ENCODE results near the gene ARHGAP4.

DNA sequence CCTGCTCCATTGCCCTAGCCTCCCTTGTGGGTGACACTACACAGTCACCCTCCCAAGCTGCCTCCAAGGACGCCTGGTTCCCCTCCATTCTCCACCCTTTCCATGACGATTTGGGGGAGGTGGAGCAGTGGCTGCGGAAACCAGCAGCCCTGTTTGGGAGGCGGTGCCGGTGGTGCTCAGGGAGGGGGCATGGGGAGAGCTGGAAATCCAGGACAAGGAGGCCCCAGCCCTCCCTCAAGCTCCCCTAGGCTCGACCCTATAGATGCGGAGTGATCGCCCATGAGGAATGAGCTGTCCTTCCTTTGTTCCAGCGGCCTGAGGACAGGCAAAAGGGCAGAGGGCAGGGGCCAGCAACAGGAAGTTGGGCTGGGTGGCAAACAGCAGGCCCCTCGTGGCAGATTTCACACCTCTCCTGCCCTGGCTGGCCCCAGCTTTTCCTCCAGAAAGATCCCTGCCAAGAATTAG, 22.0 kb upstream of the ARHGAP4 start:
- TF ChIP-seq, protein P1, sequence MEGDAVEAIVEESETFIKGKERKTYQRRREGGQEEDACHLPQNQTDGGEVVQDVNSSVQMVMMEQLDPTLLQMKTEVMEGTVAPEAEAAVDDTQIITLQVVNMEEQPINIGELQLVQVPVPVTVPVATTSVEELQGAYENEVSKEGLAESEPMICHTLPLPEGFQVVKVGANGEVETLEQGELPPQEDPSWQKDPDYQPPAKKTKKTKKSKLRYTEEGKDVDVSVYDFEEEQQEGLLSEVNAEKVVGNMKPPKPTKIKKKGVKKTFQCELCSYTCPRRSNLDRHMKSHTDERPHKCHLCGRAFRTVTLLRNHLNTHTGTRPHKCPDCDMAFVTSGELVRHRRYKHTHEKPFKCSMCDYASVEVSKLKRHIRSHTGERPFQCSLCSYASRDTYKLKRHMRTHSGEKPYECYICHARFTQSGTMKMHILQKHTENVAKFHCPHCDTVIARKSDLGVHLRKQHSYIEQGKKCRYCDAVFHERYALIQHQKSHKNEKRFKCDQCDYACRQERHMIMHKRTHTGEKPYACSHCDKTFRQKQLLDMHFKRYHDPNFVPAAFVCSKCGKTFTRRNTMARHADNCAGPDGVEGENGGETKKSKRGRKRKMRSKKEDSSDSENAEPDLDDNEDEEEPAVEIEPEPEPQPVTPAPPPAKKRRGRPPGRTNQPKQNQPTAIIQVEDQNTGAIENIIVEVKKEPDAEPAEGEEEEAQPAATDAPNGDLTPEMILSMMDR (IDR thresholded peaks at IDR 0.05): no peak
- TF ChIP-seq ZFX (IDR thresholded peaks at IDR 0.05; ENCODE audit: borderline replicate concordance): no peak
